Limb (tissue), 2 donors: ENCODE measurements around the gene C5orf24.
A peak's percentile ranks its signal among the peaks of the same experiment; 100 is the strongest.
"Not testable (repeated sequence)": the region's sequence is repeated elsewhere in the genome, so short reads cannot be mapped to it uniquely, and the experiment has no call there.

ENCODE experiments used
- DNase-seq, 2 donors: peaks; one replicate each; pipeline ENCODE4 v3.0.0-alpha.2; 2016; ENCODE audit errors: extremely low spot score in 2 of 2

The C5orf24 gene

DNA sequence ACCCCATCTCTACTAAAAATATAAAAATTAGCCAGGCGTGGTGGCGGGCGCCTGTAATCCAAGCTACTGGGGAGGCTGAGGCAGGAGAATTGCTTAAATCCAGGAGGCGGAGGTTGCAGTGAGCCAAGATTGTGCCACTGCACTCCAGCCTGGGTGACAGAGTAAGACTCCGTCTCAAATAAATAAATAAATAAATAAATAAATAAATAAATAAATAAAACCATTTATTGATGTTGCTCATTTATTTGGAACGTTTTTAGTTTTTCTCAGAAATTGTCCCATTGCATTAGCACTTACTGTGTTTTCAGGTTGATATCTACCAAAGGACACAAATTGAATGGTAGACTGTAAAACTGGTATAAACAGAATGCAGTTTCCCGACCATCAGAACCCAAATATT, 10.7 kb downstream of the C5orf24 start:
- not testable (repeated sequence) for DNase-seq

DNA sequence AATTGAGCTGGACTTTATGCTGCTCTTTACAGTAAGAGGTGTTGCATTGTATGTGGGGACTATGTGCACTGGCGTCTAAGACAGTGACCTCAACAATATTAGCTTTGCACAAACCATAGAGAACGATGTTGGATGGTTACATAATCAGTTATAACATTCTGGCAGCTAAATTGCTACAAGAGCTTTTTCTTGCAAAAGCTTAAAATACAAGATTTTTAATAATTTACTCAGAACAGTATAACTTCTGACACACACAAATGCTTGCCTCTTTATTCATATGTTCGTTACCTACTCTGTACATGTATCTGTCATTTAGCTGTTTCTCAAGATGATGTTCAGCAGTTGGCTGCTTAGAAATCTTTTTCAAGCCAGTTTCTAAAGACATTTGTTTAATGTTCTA, 11.6 kb downstream of the C5orf24 start:
- DNase-seq: no peak

DNA sequence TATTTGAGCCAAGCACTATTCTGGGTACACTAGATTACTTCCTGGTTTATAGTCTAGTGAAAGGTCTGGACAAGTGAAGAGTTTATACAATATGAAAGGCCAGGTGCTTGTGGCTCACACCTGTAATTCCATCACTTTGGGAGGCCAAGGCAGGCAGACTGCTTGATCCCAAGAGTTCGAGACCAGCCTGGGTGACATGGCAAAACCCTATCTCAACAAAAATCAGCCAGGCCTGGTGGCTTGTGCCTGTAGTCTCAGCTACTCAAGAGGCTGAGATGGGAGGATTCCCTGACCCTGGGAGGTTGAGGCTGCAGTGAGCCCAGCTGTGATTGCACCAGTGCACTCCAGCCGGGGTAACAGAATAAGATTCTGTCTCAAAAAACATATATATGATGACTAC, 18.9 kb downstream of the C5orf24 start:
- DNase-seq: no peak

DNA sequence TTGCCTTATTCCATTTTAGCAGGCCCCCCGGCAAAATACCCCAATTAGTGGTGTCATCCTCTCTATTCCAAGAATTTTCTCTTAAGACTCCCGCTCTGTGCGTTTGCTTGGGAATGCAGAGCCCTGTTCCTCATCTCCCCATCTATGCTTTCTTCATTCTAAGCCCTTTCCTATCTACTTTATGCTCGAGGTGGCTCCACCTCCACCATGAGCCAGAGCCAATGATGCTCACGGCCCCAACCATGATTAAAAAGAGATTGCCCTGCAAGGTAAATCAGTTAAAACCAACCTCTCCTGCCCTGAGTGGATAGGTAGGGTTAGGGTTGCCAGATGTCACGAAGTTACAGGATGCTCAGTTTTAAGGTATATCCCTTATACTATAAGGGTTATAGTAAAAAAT, 27.7 kb downstream of the C5orf24 start:
- DNase-seq: no peak

GRCh38 chr5:134873987-134874830, 28.4 kb downstream of the C5orf24 start, which contains the start of gene TXNDC15:
Gene TXNDC15, plus strand, starts transcription at chr5:134874371. Its CDS starts 57 bp downstream, at chr5:134874428.
- DNase-seq: peak; percentile 91 to 92

- peak; percentile 69 to 71 for DNase-seq
Observed at GRCh38 chr5:134874831-134875655, 29.3 kb downstream of the C5orf24 start.

DNA sequence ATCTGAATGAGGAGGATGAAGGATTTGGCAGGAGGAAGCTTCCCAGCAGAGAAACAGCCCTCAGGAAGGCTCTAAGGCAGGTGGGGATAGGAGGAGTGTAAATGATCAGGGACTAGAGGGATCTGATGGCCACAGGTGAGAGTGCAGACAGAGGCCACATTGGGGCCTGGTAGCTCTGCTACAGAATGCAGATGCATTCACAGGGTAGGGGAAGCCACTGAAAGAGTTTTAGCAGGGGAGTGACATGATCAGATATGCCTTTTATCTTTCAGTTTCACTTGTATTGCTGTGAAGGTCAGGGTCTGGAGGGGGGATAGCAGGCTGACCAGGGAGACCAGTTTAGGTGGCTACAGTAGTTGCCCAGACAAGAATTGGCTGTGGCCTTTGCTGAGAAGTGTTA, 31.4 kb downstream of the C5orf24 start:
- DNase-seq: no peak

- no peak for DNase-seq
Observed at GRCh38 chr5:134878403-134878802, 32.6 kb downstream of the C5orf24 start.

DNA sequence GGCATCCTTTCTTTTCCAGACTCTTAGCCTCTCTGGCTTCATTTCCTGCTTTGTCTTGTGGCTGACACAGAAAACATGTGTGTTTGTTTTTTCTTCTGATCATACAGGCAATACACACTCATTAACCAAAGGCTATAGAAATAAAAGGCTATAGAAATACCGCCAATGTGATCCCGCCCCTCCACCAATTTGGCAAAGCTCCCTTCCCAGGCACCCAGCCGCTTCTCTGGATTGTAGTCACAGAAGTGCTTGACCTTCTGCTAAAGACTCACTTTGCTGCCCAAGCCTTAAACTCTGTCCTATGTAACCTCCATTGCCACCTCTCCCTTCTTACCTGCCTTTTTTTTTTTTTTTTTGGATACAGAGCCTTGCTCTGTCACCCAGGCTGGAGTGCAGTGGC, 33.7 kb downstream of the C5orf24 start:
- DNase-seq: no peak

- not testable (repeated sequence) for DNase-seq
Observed at GRCh38 chr5:134880937-134881336, 35.2 kb downstream of the C5orf24 start.

DNA sequence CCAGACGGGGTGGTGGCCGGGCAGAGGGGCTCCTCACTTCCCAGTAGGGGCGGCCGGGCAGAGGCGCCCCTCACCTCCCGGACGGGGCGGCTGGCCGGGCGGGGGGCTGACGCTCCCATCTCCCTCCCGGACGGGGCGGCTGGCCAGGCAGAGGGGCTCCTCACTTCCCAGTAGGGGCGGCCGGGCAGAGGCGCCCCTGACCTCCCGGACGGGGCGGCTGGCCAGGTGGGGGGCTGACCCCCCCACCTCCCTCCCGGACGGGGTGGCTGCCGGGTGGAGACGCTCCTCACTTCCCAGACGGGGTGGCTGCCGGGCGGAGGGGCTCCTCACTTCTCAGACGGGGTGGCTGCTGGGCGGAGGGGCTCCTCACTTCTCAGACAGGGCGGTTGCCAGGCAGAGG, 35.9 kb downstream of the C5orf24 start:
- DNase-seq: not testable (repeated sequence)

DNA sequence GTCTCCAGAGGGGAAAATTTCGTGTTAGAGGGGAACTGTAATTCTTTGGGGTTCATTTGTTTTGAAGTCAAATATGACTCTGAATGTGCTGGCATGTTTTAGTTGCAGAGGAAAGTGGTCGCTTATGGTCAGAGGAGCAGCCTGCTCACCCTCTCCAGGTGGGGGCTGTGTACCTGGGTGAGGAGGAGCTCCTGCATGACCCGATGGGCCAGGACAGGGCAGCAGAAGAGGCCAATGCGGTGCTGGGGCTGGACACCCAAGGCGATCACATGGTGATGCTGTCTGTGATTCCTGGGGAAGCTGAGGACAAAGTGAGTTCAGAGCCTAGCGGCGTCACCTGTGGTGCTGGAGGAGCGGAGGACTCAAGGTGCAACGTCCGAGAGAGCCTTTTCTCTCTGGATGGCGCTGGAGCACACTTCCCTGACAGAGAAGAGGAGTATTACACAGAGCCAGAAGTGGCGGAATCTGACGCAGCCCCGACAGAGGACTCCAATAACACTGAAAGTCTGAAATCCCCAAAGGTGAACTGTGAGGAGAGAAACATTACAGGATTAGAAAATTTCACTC, 41.9 kb downstream of the C5orf24 start:
- no peak for DNase-seq

DNA sequence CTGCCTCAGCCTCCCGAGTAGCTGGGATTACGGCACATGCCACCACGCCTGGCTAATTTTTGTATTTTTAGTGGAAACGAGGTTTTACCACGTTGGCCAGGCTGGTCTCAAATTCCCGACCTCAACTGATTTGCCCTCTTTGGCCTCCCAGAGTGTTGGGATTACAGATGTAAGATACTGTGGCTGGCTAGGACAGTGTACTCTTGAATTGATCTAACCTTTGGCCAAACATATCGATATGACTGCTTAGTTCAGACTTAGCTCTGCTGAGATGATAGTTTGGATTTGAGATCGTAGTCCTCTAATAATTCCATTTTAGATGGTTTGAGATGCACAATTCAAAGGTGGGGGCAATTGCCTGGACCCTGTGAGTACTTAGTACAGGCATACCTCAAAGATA, 43.6 kb downstream of the C5orf24 start:
- no peak for DNase-seq

DNA sequence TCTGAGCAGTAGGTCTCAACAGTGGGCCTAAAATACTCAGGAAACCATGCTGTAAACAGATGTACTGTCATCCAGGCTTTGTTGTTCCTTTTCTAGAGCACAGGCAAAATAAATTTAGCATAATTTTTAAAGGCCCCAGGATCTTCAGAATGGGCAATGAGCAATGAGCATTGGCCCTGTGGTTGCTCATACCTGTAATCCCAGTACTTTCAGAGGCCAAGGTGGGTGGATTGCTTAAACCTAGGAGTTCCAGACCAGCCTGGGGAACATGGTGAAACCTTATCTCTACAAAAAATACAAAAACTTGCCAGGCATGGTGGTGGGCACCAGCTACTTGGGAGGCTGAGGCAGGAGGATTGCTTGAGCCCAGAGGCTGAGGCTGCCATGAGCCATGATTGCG, 45.7 kb downstream of the C5orf24 start:
- DNase-seq: no peak

DNA sequence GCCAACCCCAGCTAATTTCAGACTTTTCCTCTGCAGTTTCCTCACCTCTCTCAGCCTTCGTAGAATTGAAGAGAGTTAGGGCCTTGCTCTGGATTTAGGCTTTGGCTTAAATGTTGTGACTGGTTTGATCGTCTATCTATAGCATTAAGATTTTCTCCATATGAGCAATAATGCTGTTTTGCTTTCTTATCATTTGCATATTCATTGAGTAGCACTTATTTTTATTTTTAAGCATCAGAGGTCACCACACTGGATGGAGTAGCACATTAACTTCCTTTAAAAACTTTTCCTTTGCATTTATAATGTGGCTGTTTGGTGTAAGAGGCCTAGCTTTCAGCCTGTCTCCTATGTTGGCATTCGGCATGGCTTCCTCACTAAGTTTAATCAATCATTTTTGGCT, 46.5 kb downstream of the C5orf24 start:
- DNase-seq: no peak

DNA sequence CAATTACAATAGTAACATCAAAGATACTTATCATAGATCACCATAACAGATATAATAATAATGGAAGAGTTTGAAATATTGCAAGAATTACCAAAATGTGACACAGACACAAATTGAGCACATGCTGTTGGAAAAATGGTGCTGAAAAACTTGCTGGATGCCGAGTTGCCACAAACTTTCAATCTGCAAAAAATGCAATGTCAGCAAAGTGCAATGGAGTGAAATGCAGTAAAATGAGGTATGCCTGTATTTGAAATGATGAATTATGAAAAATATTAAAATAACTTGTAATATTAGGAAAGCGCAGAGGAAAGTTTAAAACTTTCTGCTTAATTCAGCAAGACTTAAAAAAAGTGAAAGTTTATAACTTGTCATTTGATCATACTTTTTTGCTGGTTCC, 47.2 kb downstream of the C5orf24 start:
- no peak for DNase-seq

- no peak for DNase-seq
Observed at GRCh38 chr5:134893748-134894505, 48.2 kb downstream of the C5orf24 start.

GRCh38 chr5:134902071-134902801, 56.5 kb downstream of the C5orf24 start:
- DNase-seq: no peak

DNA sequence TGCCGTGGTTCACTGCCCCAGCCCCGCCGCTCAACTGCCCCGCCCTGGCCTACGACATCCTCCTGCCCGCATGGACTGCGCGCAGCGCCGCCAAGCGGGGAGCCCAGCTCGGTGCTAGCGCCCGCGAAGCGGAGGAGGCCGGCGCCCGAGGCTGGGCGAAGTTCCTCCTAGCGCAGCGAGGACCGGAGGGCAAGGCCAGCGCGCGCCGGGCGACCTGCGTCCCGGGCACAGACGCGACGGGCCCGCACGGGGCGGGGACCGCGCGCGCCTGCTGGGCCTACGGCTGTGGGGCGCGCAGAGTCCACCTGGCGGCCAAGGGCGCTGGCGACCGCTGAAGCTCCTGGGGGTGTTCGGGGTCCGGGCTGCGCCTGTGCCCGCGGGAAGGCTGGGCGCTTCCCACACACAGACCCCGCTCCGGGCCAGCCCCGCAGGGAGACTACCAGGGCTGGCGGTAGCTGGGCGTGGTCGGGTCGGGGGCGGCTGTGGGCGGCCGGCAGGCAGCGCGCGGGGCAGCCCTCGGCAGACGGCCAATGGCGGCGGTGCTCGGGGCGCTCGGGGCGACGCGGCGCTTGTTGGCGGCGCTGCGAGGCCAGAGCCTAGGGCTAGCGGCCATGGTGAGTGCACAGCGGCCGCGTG, 59.0 kb downstream of the C5orf24 start, which contains the start of gene PCBD2:
Gene PCBD2, plus strand, starts transcription at position 522 of the 636 bp plus-strand sequence. Its CDS starts 9 bp downstream, at position 531.
- DNase-seq: peak; percentile 90 to 93
